Measurements from ENCODE around the gene RERE. TPM values are rescaled to one million over a fixed set of nuclear protein-coding genes. Genes with fewer than 3 reads are reported as not detected.

Gene RERE
- total RNA-seq, 1 experiment from 2014 or later, result 161 TPM

DNA sequence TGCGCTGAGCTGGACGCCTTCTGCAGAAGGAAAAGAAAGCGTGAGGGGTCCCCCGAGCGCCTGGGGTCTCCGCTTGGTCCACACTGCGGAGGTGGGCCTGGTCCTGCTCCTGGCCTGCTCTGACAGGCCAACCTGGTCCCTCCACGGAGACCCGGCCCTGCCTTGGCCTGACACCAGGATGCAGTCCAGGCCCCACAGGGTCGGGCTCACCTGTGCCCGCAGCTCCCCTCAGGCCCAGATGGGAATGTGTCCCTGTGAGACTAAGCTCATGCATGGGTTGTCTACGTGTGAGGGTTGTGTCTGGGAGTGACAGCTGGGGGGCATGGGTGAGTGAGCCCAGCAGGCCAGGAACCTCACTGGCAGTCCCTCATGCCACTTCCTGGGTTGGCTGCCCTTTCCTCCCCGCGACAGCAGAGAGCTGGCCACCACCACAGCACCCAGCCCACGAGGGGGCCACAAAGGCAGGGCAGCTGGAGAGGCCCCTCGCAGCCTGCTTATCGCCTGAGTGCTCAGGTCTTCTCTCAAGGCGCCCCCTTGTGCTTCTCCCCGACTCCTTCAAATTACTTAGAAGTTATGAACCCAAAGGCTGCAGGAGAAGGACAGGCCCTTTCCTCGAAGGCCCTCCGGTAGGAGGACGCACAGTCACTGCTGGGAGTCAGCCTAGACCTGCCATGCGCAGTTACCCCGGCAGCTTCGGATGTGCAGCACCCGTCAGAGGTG lies 458.4 kb downstream of the RERE start:
- POLR2A ChIA-PET, result interaction anchor here (1.0 kb wide), 1 partner anchor 23 kb away, joined by 3 read pairs; no protein-coding TSS in a partner anchor
- Mint-ChIP-seq H3K4me1 (no peaks in the 10 kb centered on the region), H3K36me3 (peaks cover 51% of the 10 kb centered on the region), H3K27ac (no peak overlapping the region), H3K4me3 (no peak overlapping the region), H3K27me3 (ENCODE audit: low read depth) (no peaks in the 10 kb centered on the region), H3K9me3 (no peaks in the 10 kb centered on the region)
- TF ChIP-seq CREM (CRISPR knock-in tag; IDR thresholded peaks at IDR 0.05) (no peak), PRRX2 (CRISPR knock-in tag; IDR thresholded peaks at IDR 0.05) (no peak), SMAD4 (CRISPR knock-in tag; IDR thresholded peaks at IDR 0.05) (no peak)
- CTCF ChIA-PET, result interaction anchor here (0.9 to 2.5 kb wide), 5 partner anchors 8 to 490 kb away, joined by 3 to 19 read pairs (median 4); no protein-coding TSS in a partner anchor
- no peak for ATAC-seq
- no peak for DNase-seq (ENCODE audit: low spot score)

DNA sequence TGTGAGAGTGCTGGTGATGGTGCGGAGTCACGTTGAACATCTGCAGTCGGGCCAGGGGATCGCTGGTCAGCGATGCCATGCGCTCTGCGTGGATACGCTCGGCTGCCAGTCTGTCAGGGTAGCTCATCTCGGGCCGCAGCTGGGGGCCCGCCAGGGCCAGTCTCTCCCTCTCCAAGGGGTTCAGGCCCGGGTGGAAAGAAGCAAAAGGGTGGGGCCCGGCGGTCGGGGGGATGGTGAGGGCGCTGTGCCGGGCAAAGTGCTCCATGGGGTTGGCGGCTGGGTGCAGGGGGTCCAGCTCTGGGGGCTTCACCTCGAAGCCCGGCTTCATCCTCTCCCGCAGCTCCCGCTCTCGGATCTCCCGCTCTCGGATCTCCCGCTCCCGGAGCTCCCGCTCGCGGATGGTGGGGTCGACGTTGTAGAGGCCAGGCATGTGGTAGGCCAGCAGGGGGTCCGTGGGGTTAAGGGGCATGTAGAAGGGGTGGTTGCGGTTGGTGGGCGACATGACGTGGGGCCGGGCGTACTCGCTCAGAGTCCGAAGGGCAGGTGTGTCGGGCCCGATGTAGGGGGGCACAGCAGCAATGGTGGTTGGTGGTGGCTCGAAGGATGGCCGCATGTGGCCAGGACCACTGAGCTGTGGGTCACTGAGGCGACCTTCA lies 459.1 kb downstream of the RERE start:
- Mint-ChIP-seq H3K9me3 (no peaks in the 10 kb centered on the region), H3K4me3 (no peak overlapping the region), H3K36me3 (peaks cover 54% of the 10 kb centered on the region)

DNA sequence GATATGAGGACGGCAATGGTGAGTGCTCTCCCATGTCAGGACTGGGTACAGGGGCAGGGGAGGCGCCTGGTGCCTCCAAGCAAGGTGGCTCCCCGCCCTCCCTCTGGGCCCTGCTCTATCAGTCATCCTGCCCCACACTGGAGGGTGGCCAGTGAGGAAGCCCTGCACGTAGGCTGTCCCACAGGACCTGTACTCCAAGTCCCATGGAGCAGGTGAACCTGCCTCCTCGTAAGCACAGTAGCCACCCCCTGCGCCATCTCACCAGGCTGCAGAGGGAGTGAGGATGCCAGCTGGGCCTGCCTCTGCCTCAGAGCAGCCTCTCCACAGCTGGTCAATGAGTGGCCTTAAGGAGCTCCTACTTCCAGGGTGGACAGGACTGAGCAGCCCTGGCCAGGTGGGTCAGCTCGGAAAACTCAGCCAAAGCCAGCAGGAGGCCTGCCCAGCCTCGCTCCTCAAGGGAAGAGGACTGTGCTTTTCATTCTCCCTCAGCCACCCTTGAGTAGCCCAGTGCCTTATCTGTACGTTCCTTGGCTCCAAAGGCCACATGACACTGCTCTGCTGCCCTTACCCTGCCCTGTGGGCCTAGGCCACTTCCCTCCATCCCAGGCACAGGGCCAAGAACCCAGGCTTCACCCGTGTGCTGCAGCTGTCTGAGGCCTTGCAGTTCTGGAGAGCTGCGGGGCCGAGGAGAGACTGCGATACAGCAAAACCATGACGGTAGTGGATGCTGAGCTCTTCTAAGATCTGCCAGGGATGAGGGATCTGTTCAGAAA lies 459.9 kb downstream of the RERE start:
- DNase-seq (ENCODE audit: low spot score) (no peak), ATAC-seq (no peak)
- no peaks in the 10 kb centered on the region for H3K27me3 Mint-ChIP-seq (ENCODE audit: low read depth)
- H3K36me3 Mint-ChIP-seq, result peaks cover 48% of the 10 kb centered on the region
- ChIA-PET CTCF (interaction anchor here (0.6 to 2.5 kb wide), 2 partner anchors 8 to 119 kb away, joined by 4 to 19 read pairs; no protein-coding TSS in a partner anchor), POLR2A (no interaction called here)
- peak overlapping the region; percentile 63; the same call in 1 of the 2 replicates for H3K27ac Mint-ChIP-seq
- H3K9me3 Mint-ChIP-seq, result no peaks in the 10 kb centered on the region
- peaks cover 8% of the 10 kb centered on the region for H3K4me1 Mint-ChIP-seq
- no peak overlapping the region for H3K4me3 Mint-ChIP-seq
- TF ChIP-seq FOXJ3 (CRISPR knock-in tag; IDR thresholded peaks at IDR 0.05; ENCODE audit: borderline replicate concordance) (no peak), ZNF219 (CRISPR knock-in tag; IDR thresholded peaks at IDR 0.05; ENCODE audit: borderline replicate concordance) (no peak)
- TF ChIP-seq, protein P1, sequence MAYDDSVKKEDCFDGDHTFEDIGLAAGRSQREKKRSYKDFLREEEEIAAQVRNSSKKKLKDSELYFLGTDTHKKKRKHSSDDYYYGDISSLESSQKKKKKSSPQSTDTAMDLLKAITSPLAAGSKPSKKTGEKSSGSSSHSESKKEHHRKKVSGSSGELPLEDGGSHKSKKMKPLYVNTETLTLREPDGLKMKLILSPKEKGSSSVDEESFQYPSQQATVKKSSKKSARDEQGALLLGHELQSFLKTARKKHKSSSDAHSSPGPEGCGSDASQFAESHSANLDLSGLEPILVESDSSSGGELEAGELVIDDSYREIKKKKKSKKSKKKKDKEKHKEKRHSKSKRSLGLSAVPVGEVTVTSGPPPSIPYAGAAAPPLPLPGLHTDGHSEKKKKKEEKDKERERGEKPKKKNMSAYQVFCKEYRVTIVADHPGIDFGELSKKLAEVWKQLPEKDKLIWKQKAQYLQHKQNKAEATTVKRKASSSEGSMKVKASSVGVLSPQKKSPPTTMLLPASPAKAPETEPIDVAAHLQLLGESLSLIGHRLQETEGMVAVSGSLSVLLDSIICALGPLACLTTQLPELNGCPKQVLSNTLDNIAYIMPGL (CRISPR knock-in tag; IDR thresholded peaks at IDR 0.05), result no peak
- TF ChIP-seq, protein P2, sequence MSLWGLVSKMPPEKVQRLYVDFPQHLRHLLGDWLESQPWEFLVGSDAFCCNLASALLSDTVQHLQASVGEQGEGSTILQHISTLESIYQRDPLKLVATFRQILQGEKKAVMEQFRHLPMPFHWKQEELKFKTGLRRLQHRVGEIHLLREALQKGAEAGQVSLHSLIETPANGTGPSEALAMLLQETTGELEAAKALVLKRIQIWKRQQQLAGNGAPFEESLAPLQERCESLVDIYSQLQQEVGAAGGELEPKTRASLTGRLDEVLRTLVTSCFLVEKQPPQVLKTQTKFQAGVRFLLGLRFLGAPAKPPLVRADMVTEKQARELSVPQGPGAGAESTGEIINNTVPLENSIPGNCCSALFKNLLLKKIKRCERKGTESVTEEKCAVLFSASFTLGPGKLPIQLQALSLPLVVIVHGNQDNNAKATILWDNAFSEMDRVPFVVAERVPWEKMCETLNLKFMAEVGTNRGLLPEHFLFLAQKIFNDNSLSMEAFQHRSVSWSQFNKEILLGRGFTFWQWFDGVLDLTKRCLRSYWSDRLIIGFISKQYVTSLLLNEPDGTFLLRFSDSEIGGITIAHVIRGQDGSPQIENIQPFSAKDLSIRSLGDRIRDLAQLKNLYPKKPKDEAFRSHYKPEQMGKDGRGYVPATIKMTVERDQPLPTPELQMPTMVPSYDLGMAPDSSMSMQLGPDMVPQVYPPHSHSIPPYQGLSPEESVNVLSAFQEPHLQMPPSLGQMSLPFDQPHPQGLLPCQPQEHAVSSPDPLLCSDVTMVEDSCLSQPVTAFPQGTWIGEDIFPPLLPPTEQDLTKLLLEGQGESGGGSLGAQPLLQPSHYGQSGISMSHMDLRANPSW (CRISPR knock-in tag; conservative IDR thresholded peaks at IDR 0.05; ENCODE audit: low read depth), result no peak
- TF ChIP-seq, protein P3, sequence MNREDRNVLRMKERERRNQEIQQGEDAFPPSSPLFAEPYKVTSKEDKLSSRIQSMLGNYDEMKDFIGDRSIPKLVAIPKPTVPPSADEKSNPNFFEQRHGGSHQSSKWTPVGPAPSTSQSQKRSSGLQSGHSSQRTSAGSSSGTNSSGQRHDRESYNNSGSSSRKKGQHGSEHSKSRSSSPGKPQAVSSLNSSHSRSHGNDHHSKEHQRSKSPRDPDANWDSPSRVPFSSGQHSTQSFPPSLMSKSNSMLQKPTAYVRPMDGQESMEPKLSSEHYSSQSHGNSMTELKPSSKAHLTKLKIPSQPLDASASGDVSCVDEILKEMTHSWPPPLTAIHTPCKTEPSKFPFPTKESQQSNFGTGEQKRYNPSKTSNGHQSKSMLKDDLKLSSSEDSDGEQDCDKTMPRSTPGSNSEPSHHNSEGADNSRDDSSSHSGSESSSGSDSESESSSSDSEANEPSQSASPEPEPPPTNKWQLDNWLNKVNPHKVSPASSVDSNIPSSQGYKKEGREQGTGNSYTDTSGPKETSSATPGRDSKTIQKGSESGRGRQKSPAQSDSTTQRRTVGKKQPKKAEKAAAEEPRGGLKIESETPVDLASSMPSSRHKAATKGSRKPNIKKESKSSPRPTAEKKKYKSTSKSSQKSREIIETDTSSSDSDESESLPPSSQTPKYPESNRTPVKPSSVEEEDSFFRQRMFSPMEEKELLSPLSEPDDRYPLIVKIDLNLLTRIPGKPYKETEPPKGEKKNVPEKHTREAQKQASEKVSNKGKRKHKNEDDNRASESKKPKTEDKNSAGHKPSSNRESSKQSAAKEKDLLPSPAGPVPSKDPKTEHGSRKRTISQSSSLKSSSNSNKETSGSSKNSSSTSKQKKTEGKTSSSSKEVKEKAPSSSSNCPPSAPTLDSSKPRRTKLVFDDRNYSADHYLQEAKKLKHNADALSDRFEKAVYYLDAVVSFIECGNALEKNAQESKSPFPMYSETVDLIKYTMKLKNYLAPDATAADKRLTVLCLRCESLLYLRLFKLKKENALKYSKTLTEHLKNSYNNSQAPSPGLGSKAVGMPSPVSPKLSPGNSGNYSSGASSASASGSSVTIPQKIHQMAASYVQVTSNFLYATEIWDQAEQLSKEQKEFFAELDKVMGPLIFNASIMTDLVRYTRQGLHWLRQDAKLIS (CRISPR knock-in tag; IDR thresholded peaks at IDR 0.05; ENCODE audit: borderline replicate concordance), result no peak
- TF ChIP-seq, protein P4, sequence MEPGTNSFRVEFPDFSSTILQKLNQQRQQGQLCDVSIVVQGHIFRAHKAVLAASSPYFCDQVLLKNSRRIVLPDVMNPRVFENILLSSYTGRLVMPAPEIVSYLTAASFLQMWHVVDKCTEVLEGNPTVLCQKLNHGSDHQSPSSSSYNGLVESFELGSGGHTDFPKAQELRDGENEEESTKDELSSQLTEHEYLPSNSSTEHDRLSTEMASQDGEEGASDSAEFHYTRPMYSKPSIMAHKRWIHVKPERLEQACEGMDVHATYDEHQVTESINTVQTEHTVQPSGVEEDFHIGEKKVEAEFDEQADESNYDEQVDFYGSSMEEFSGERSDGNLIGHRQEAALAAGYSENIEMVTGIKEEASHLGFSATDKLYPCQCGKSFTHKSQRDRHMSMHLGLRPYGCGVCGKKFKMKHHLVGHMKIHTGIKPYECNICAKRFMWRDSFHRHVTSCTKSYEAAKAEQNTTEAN (CRISPR knock-in tag; IDR thresholded peaks at IDR 0.05), result no peak

More for the DNA sequence above, 459.1 kb downstream of the RERE start:
- Mint-ChIP-seq H3K27ac (peak overlapping the region; percentile 63), H3K4me1 (no peaks in the 10 kb centered on the region), H3K27me3 (ENCODE audit: low read depth) (no peaks in the 10 kb centered on the region)
- ChIA-PET POLR2A (interaction anchor here (1.0 kb wide), 1 partner anchor 24 kb away, joined by 3 read pairs; no protein-coding TSS in a partner anchor), CTCF (interaction anchor here (1.0 to 2.5 kb wide), 4 partner anchors 8 to 490 kb away, joined by 3 to 19 read pairs (median 4); no protein-coding TSS in a partner anchor)
- DNase-seq (ENCODE audit: low spot score) (no peak), ATAC-seq (no peak)
- TF ChIP-seq ZNF416 (CRISPR knock-in tag; IDR thresholded peaks at IDR 0.05), result no peak
- TF ChIP-seq, protein P5, sequence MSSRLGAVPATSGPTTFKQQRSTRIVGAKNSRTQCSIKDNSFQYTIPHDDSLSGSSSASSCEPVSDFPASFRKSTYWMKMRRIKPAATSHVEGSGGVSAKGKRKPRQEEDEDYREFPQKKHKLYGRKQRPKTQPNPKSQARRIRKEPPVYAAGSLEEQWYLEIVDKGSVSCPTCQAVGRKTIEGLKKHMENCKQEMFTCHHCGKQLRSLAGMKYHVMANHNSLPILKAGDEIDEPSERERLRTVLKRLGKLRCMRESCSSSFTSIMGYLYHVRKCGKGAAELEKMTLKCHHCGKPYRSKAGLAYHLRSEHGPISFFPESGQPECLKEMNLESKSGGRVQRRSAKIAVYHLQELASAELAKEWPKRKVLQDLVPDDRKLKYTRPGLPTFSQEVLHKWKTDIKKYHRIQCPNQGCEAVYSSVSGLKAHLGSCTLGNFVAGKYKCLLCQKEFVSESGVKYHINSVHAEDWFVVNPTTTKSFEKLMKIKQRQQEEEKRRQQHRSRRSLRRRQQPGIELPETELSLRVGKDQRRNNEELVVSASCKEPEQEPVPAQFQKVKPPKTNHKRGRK (CRISPR knock-in tag; IDR thresholded peaks at IDR 0.05; ENCODE audit: borderline replicate concordance), result no peak
- no peak for TF ChIP-seq TEAD1 (CRISPR knock-in tag; IDR thresholded peaks at IDR 0.05)

All from WTC11 (cell line).